C4-2B (cell line): ENCODE results near the gene PRRC2B.
"Not testable (repeated sequence)": the region's sequence is repeated elsewhere in the genome, so short reads cannot be mapped to it uniquely, and the experiment has no call there.

ENCODE experiments used
- H3K27ac ChIP-seq: fragments of 450-650 bp; 2 replicates; pipeline ENCODE4 v1.5.1; 2017
- ZFX ChIP-seq: fragments of 450-650 bp; IDR thresholded peaks from 2 replicates; pipeline ENCODE4 v1.6.1; 2017
- TF ChIP-seq, protein P1 (sequence below): fragments of 450-650 bp; conservative IDR thresholded peaks from 2 replicates; pipeline ENCODE4 v1.5.1; 2017; ENCODE audit warnings: mild to moderate bottlenecking

PRRC2B gene

DNA sequence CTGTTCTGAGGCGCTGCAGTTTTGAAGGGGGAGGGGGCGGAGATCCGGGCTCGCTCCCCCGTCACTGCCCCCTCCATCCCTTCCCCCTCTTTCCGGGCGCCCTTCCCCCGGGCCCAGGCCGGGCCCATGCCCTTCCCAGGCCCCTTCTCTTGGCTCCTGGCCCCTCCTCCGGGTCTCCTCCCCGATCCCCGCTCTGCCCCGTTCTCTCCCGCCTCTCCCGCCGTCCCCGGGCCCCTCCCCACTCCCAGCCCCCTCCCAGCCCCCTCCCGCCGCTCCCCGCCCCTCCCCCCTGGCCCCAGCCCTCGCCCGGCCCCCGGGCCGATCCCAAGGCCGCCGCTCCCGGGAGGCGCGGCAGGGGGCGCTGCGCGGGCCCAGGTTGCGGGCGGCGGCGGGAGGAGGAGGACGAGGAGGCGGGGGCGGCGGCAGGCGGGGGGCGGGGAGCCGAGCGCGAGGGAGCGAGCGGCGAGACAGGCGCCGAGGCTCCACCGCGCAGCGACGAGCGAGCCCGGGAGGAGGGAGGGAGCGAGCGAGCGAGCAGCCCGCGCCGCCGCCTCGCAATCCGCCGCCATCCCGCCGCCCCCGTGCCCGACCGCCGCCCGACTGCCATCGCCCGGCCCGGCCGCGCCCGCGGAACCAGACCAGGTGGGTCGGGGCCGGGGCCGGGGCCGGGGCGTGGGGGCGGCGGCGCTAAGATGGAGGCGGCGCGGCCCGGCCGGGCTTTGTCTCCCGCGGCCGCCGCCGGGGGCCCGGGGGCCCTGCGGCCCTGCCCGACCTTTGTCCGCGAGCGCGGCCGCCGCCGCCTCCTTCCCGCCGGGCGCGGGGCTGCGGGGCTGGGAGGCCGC, at the start of gene PRRC2B:
PRRC2B (plus strand) TSS at position 465 of the 842 bp plus-strand sequence. CDS start 36,059 bp downstream, outside the sequence.
- H3K27ac ChIP-seq, result peak within 1 kb of the TSS; percentile 93
- TF ChIP-seq, protein P1, sequence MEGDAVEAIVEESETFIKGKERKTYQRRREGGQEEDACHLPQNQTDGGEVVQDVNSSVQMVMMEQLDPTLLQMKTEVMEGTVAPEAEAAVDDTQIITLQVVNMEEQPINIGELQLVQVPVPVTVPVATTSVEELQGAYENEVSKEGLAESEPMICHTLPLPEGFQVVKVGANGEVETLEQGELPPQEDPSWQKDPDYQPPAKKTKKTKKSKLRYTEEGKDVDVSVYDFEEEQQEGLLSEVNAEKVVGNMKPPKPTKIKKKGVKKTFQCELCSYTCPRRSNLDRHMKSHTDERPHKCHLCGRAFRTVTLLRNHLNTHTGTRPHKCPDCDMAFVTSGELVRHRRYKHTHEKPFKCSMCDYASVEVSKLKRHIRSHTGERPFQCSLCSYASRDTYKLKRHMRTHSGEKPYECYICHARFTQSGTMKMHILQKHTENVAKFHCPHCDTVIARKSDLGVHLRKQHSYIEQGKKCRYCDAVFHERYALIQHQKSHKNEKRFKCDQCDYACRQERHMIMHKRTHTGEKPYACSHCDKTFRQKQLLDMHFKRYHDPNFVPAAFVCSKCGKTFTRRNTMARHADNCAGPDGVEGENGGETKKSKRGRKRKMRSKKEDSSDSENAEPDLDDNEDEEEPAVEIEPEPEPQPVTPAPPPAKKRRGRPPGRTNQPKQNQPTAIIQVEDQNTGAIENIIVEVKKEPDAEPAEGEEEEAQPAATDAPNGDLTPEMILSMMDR, result peak; percentile 95
- no peak for TF ChIP-seq ZFX

- not testable (repeated sequence) for H3K27ac ChIP-seq
Observed at GRCh38 chr9:131344931-131345535, 48.9 kb upstream of the PRRC2B start.

GRCh38 chr9:131346559-131346958, 47.3 kb upstream of the PRRC2B start:
- TF ChIP-seq ZFX, result no peak
- TF ChIP-seq, protein P1, result no peak
- H3K27ac ChIP-seq, result no peak overlapping the region

DNA sequence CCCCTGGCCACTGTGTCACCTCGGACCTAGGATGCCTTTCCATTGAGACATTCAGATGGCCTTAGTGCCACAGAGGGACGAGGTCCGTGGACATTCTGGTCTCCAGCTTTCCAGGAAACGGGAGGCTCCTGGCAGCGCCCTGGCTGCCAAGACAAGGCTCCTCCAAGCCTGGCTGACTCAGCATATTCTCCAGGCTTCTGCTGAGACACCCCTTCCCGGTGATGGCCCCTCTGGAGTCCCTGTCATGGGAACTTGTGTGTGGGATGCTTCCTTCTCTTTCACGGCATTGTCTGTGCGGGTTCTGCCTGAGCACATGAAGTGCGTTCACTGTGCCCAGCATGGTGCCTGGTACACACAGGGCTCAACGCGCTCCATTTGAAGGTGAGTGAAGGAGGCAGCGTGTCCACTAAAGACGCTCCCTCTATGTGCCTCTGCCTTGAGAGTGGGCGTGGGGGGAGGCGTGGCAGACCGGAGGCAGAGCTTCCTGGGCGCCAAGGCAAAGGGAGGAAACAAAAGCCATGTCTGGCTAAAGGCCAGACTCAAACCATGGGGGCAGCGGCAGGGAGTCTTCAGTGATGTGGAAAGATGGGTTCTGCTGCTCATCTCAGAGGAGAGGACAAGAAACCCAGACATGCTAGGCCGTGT, 46.4 kb upstream of the PRRC2B start:
- H3K27ac ChIP-seq, result no peak overlapping the region
- TF ChIP-seq, protein P1, result no peak
- TF ChIP-seq ZFX, result no peak

DNA sequence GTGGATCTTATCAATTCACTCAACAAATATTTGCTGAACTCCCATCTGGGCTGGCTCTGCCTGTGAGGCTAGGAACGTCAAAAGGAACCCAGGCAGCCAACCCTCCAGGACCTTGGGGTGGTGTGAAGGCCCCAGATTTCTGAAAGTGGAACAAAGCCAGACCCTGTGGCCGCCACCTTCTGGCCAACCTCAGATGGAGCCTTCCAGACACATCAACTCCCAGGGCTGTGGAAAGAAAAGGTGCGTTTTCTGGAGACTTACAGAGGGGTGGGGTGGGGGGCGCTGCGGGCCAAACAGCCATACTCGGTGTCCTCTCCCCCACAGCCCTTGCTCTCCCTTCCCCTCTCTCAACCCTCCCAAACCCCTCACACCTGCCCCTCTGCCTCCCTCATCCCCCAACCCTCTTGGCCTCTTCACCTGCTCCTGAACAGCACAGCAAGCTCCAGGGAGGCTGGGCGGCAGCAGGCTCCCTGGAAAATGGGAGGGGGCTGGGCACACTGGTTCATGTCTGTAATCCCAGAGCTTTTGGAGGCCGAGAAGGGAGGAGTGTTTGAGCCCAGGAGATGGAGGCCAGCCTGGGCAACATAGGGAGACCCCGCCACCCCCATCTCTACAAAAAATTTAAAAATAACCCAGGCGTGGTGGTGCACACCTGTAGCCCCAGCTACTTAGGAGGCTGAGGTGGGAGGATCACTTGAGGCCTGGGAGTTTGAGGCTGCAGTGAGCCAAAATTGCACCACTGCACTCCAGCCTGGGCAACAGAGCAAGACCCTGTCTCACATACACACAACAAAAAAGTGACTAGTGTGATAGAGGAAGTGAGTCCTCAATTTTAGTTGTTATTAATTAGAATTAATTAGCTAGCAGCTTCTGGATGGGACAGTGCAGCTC, 45.0 kb upstream of the PRRC2B start:
- peak overlapping the region; percentile 60 for H3K27ac ChIP-seq
- TF ChIP-seq, protein P1, result no peak
- TF ChIP-seq ZFX, result no peak

DNA sequence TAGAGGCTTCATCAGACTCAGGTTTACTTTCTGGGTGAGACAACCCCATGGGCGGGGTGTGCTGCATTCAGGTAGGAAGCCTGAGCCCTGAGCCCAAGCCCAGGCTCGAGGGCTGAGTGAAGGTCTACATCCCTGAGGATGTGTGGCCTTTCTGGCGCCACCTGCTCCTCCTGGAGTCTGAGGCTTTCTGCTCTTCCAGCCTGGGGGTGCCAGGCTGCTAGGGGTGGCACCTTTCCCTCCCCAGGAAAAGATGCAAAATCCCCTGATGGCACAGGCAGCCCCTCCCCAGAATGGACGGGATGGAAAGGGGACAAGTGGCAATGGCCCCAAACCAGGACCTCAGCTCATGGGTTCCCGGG, 44.4 kb upstream of the PRRC2B start:
- peak overlapping the region; percentile 60 for H3K27ac ChIP-seq
- TF ChIP-seq ZFX, result no peak
- TF ChIP-seq, protein P1, result no peak

DNA sequence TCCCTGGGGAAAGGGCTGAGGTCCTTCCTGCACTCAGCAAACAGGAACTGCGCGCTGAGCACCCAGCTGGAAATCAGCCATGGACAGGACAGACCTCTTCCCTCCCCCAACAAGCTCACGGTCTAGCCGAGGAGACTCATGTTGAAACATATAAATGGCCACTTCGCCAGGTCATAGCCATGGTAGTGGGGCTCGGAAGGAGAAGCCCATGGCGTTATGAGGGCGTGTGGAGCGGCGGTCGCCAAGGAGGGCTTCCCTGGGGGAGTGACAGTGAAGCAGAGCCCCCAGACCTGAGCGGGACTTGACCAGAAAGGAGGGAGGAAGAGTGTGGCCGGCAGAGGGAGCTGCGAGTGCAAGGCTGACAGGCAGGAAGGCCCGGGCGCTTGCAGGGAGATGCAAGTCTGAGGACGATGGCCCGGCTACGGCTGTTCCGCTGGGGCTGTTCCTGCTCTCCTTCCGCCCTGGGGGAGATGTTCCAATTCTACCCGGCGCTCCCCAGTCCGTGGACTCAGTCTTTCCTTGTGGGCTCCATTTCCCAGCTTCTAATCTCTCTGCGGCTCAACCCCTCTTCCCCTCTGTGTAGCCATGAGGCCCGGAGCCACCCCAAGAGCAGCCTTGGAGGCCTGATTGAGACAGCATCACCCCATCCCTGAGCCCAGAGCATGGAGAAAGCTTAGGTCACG, 43.9 kb upstream of the PRRC2B start:
- H3K27ac ChIP-seq, result peak overlapping the region; percentile 60
- no peak for TF ChIP-seq ZFX
- TF ChIP-seq, protein P1, result peak; percentile 97

- not testable (repeated sequence) for H3K27ac ChIP-seq
Observed at GRCh38 chr9:131356479-131356878, 37.4 kb upstream of the PRRC2B start.
